Dedifferentiated amniotic fluid mesenchymal stem cell (primary cell): ENCODE measurements around the gene CASZ1.

Experiments used
- DNase-seq: peaks from one replicate; pipeline ENCODE4 v3.0.0-alpha.2; 2016; ENCODE audit errors: extremely low spot score

The CASZ1 gene

DNA sequence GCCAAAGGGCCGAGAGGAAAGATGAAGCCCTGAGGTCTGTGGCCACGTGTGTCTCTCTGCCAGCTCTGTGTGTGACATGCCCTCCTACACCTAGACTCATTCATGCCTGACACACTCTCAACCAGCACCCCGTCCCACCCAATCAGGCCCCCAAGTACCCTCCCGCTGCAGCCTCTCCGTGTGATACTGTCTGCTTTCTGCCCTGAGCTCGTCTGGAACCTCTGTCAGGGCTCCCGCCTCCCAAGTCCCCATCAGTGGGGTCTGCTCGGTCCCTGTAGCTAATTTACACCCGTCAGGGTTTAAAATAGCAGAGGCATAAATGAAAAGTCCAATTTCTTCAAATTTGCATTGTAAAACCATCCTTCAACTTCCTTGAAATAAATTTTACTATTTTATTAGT lies 20.7 kb downstream of the CASZ1 start:
- no peak for DNase-seq

DNA sequence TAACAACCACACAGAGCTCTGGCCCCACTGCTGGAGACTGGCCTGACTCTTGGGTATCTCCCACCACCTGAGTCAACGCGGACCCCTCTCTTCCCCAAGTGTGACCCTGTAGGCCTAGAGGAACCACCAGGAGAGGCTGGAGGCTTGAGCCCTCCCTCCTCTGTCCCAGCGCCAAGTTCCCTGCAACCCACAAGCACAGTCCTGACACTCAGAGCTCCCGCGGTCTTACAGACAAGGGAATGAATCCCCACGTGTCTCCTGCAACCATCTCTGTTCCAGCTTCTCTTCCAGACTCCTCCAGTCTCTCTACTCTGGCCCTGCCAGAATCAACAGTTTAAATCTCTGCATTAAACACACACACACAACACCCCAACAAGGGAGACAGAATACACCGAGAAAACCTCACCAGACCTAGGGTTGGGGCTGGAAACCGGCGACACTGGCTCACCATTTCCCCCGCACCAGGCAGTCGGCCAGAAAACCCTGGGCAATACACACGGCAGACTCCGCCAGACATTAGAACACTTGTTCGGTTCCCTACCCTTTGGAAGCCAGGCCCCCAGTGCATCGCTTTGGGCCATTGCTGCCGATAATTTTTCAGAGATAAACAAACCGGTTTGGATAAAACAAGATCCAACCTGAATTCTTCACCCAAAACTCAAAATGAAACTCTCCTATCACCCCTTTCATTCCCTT lies 21.7 kb downstream of the CASZ1 start:
- no peak for DNase-seq

DNA sequence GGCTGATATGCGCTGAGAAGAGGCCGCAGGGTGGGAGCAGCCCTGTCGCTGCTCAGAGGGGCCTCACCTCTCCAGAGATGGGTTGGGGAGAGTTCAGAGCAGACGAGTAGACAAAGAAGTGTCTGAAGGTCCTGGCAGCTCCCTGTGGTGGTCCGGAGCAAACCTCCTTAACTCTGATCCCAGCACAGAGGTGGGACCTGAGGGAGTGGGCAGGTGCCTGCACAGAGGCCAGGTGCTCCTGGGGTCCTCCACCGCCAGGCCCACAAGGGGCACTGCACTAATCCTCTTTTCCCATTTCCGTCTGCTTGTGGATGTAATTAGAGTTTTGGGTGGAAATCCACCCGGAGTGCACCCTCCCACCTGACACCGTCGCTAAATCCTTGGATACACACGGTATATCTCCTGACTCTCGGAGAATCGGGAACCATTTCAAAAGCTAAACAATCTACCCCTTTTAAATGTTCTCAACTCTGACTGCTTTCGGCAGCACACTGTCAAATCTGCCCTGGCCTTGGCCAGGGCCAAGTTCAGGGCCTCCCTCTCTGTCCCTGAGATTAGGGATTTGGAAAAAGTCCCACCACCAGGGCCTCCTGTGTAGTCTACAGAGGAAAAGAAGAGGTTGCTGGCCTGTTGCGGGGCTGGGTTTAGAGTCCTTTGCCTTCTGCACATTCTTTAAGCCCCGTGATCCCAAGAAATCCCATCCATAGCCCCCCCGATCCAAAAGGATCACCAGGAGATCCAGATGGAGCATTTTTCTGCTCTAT lies 22.4 kb downstream of the CASZ1 start:
- no peak for DNase-seq

DNA sequence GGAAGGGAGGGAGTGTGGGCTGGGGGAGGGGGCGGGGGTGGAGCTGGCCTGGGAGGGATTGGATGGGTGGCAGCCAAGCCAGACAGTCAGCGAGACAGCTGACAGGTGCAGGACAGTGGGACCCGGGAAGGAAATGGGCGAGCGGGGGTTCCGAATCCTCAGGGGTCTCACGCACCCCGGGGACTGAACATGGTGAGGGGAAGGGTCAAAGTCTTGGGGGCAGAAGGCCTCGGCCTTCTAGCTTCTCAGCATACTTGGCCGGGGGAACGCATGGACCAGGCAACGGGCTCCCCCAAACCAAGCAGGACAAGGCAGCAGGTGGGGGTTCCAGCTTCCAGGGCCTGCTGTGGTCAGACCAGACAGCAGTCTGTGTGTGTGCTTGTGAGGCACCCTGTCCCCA lies 23.1 kb downstream of the CASZ1 start:
- DNase-seq = no peak

DNA sequence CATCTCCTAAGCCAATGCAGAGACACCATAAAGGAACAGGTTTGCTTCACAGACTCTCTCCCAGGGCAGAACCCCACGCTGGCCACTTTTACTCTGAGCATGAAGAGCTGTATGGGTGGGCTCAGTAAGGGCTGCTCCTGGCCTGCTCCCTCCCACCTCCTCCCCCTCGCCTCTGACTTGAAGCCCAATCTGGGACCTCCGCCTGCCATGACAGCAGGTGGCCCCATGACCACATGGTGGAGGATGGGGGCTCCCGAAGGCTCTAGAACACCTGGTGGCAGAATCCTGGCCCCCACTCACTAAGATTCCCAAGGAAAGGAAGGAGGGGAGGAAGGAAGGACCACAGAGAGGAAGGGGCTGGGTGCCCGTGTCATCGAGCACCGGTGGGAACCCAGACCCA lies 23.7 kb downstream of the CASZ1 start:
- DNase-seq = no peak

DNA sequence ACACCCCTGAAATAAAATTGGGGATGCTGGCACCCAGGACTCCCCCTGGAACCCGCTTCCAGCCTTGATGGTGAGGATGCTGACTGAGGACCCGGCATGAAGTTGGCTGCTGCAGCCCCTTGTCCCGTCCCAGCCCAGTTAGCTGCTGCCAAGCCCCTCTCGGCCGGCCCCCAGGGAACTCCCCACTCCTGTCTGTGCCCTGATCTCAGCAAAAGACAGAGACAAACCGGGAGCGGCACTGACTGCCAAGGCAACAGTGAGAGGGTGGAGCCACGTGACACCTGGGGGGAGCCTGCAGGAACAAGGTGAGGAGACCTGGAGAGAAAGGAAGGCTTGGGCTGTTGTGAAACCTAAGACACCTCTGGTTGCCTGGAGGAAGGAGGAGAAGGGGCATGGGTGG lies 24.7 kb downstream of the CASZ1 start:
- no peak for DNase-seq

DNA sequence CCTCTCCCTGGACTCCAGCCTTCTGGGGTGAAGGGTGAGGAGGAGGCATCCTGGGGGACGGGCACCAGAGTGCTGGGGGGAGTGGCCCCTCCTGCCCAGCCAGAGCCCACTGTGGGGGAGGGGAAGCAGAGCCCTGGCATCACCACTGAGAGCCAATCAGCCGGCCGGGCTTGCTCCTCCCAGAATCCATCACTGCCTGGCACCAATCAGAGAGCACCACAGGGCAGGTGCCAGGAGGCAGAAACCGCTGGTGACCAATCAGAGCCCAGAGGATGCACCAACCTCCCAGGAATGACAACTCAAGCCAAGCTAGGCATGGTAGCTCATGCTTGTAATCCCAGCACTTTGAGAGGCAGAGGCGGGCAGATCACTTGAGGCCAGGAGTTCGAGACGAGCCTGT lies 27.9 kb downstream of the CASZ1 start:
- DNase-seq = no peak

GRCh38 chr1:10767282-10767681 lies 29.2 kb downstream of the CASZ1 start:
- no peak for DNase-seq

DNA sequence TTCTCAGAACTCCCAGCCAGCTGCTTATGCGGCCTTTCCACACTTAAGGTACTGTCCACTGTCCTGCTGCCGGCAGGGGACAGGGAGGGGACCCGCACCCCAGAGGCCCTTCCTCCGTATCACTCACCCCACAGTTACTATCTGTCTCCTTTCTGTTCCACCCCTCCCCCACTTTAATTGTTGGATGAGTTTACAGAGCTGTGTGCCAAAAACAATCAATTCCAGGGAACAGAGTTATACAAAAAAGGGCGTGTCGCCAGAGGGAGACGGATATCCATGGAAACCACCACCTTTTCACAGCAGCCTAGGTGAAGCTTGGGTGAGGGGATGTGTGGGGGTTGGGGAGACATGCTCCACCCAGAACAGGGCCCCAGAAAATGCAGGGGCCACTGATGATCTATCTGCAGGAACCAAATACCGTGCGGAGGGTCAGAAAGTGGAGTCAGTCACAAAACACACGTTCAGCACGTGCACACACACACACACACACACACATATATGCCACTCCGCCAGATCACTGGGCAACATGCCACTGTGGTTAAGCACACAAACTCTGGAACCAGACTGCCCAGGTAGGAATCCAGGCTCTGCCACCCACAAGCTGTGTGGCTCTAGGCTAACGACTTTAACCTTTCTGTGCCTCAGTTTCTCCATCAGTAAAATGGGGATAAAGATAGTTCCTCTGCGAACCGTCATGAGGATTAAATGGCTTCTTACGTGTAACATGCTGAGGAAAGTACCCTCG lies 30.5 kb downstream of the CASZ1 start:
- no peak for DNase-seq

GRCh38 chr1:10765304-10765703 lies 31.1 kb downstream of the CASZ1 start:
- DNase-seq = no peak

DNA sequence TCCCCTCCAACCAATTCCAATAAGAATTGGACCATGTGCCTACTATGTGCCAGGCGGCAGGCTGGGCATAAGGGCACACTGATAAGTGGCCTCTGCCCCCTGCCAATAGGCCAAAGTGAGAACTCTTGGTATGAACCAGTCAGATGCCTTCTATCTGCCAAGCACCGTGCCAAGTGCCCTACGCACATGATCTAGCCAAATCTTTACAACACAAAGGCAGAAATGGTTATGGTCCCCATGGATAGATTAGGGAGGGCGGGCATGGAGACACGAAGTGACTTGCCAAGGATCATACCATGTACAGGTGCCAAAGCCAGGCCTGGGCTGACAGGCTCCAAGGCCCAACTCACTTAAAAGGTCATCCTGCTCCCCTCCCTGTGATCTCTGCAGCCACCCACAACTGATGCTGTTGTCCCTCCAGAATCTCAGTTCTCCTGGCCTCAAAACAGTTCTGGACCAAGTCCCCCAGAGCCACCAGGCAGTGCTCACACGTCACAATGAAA lies 32.1 kb downstream of the CASZ1 start:
- DNase-seq = no peak

DNA sequence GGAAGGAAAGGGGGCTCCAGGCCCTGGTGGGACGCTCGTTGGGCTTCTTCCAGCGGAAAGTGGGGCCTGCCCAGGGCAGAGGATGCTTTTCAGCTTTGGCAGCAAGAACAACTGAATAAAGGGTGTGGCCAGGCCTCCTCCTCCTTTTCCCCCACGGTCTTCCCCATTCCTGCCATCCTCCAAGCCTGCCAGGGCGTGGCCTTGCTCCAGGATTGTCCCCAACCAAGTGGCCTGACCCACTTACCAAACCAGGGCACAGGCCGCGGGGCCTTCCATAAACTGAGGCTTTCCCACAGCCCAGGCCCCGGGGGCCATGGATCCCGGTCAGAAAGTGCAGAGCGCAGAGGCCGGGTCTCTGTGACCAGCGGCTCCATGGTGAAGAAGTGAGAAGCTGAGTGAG lies 33.6 kb downstream of the CASZ1 start:
- no peak for DNase-seq

GRCh38 chr1:10762153-10762523 lies 34.3 kb downstream of the CASZ1 start:
- DNase-seq = no peak

DNA sequence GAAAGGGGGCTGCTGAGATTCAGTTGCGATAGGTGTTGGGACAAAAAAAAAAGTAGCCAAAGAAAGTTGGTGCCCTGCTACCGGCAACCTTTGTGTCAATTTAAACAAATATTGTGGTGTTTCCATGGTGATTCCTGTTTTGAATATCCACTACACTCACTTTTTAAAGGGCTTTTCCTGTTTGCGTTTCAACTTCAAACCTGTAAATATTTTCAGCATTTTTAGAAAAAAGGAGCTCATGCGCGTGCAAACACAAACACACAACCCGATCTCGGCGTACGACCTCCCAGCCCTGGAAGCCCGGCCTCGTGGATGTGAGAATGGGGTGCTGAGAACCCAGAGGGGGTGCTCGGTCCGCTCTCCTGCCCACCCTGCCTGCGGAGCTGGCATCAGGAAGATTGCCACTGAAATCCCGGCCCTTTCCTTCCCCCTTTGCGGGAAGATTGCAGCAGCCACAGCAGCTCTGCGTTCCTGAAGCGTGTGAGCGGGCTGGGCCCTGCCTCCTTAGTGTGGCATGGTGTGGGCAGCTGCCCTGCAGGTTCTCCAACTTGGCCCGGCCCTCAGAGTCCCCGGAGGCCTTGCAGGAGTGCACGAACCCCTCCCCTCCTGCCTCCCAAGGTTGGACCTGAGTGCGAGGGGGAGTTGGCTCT lies 34.8 kb downstream of the CASZ1 start:
- DNase-seq = no peak

DNA sequence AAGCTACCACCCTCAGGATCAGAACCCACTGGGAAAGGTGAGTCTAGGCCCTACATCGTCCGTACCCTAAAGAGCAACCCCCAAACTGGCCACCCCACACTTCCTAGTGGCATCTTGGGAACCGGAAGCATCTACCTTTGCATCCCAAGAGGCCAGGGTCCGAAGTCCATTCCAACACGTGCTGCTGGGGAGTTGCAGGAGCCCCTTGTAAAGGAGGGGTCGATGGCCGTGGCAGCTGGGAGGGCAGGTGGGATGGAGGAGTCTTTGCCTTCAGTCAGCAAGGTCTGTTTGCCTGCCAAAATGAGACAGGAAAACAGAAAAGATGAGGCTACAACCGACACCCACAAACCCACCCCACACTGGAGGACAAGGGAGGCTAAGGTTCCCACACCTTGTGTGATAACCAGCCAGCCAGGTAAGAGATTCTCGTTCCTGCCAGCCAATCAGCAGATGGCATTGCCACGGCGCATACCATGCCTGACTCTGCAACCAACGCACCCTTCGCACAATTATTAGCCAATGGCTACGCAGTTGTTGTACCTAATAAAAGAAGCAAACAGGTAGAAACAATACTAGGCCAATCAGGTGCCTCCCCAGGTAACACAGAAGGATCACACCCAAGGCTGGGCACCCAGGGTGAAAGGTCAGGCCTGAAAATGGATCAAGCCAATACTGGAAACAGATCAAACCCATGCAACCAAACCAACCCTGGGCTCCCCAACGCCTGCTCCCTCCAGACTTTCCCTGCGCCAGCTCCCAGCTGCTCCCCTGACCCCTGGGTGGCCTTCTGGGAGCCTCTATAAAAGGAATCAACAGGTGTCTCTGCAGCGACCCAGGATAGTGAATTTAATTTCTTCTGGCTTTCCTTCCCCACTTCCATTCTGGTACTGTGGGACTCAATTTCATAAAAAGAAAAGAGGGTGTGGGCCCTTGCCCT lies 35.6 kb downstream of the CASZ1 start:
- DNase-seq = no peak

GRCh38 chr1:10759413-10760200 lies 36.8 kb downstream of the CASZ1 start:
- DNase-seq = no peak

DNA sequence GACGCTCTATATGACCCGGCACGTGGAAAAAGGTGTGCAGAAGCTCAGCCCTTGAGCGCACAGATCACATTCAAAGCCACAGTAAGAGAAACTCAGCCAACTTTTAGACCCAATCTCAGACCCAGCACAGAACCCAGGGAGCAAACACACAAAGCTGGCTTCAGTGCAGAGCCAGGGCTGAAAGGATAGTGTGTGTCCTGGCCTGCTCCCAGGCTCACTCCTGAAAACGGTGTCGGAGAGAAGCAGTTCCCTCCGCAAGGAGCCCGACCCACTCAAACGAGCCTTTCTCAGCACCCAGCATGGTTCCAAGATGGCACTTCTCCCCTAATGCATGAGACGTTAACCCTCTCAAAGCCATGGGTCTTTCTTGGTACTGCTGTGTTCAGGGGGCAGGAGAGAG lies 39.6 kb downstream of the CASZ1 start:
- DNase-seq = no peak

DNA sequence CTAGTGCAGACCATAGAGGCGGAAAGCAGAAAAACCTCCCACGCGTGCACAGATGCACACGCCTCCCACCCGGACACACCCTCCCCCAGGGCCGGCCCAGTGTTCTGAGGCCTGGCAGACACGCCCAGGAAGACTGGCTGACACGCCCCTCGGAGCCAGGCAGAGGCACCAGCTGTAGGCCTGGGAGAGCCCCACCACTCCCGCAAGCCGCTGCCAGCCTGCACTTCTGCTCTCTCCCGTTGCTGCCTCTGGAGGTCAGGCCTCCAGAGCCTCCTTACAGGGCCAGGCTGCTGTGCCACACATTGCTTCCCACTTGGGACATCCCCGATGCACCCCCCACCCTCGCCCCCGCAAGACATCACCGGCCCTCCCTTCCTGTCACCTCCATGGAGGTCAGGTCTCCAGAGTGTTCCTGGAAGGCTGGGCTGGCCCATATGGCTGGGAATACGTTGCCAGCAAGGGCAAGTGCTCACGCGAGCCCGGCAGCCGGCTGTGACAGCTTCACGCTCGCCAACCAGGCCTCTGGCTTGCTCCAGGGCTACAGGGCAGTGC lies 40.4 kb downstream of the CASZ1 start:
- no peak for DNase-seq

- DNase-seq = no peak
Measured at GRCh38 chr1:10754568-10755329, 41.7 kb downstream of the CASZ1 start.
